ENCODE data around the gene SLC17A7. TPM values are rescaled to one million over a fixed set of nuclear protein-coding genes. Genes with fewer than 3 reads are reported as not detected.

The SLC17A7 gene
- total and polyA plus RNA-seq, 2 of the 13 experiments (the other 11 are each of a cell fraction or from before 2014, with no cell fraction given): 0.32 TPM; not detected in 1

DNA sequence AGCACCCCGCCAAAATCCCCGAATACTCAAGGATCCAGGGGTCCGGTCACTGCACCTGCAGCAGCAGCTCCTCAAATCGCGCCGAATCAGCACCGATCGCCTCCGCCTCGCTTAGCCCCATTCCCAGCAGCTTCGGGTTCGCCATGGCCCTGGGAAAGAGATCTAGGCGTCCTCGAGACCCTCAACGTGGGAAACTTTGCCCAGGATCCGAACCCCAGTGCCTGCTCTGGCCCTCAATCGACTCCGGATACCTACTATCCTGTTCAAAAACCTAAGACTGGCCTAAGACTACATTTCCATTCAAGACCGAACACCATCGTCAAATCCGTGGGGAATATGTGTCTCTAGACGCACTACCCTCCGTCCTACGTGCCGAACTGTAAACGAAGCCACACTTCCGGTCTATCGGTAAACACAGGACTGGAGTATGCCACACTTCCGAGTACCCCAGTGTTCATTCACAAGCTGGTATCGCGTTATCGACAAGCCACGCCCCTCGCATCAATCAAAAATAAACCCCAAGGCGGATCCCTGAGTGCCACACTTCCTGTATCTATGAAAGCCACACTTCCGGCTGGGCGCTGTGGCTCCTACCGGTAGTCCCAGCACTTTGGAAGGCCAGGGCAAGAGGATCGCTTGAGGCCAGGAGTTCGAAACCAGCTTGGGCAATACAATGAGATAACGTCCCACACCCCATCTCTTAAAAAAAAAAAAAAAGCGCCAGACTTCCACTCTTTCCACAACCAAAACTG, 10.3 kb upstream of the SLC17A7 start, which contains the start of gene PIH1D1 (continued):
- TF ChIP-seq, protein P1, sequence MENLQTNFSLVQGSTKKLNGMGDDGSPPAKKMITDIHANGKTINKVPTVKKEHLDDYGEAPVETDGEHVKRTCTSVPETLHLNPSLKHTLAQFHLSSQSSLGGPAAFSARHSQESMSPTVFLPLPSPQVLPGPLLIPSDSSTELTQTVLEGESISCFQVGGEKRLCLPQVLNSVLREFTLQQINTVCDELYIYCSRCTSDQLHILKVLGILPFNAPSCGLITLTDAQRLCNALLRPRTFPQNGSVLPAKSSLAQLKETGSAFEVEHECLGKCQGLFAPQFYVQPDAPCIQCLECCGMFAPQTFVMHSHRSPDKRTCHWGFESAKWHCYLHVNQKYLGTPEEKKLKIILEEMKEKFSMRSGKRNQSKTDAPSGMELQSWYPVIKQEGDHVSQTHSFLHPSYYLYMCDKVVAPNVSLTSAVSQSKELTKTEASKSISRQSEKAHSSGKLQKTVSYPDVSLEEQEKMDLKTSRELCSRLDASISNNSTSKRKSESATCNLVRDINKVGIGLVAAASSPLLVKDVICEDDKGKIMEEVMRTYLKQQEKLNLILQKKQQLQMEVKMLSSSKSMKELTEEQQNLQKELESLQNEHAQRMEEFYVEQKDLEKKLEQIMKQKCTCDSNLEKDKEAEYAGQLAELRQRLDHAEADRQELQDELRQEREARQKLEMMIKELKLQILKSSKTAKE (CRISPR knock-in tag; IDR thresholded peaks at IDR 0.05; ENCODE audit: borderline replicate concordance): no peak
- TF ChIP-seq ZNF431 (CRISPR knock-in tag; IDR thresholded peaks at IDR 0.05; ENCODE audit: borderline replicate concordance, low read depth) (no peak), ZNF451 (CRISPR knock-in tag; IDR thresholded peaks at IDR 0.05) (no peak), KLF13 (CRISPR knock-in tag; IDR thresholded peaks at IDR 0.05) (no peak), SIX1 (CRISPR knock-in tag; IDR thresholded peaks at IDR 0.05; ENCODE audit: borderline replicate concordance) (no peak), YY1 (IDR thresholded peaks at IDR 0.05; ENCODE audit: insufficient read depth, insufficient replicate concordance, low read depth, low read length) (no peak), ZSCAN9 (CRISPR knock-in tag; IDR thresholded peaks at IDR 0.05; ENCODE audit: borderline replicate concordance) (0 out of 2 replicates have a peak, but pooled peaks have one; percentile 20), CEBPG (CRISPR knock-in tag; IDR thresholded peaks at IDR 0.05) (no peak), ZKSCAN1 (IDR thresholded peaks at IDR 0.05; ENCODE audit: low read length) (no peak), NFKBIZ (CRISPR knock-in tag; IDR thresholded peaks at IDR 0.05) (0 out of 2 replicates have a peak, but pooled peaks have one; percentile 24), ZBTB21 (CRISPR knock-in tag; IDR thresholded peaks at IDR 0.05) (no peak), ZNF562 (CRISPR knock-in tag; IDR thresholded peaks at IDR 0.05; ENCODE audit: borderline replicate concordance) (no peak), HCFC1 (IDR thresholded peaks at IDR 0.05; ENCODE audit: low read depth, low read length) (peak; percentile 69), U2AF1 (optimal IDR thresholded peaks at IDR 0.05; ENCODE audit: low read depth, low read length) (no peak), ZNF7 (CRISPR knock-in tag; IDR thresholded peaks at IDR 0.05) (no peak), MED1 (CRISPR knock-in tag; IDR thresholded peaks at IDR 0.05) (no peak; the same call in 1 of the 2 replicates), ZNF660 (CRISPR knock-in tag; IDR thresholded peaks at IDR 0.05; ENCODE audit: borderline replicate concordance, low read depth) (no peak)
- TF ChIP-seq, protein P2, sequence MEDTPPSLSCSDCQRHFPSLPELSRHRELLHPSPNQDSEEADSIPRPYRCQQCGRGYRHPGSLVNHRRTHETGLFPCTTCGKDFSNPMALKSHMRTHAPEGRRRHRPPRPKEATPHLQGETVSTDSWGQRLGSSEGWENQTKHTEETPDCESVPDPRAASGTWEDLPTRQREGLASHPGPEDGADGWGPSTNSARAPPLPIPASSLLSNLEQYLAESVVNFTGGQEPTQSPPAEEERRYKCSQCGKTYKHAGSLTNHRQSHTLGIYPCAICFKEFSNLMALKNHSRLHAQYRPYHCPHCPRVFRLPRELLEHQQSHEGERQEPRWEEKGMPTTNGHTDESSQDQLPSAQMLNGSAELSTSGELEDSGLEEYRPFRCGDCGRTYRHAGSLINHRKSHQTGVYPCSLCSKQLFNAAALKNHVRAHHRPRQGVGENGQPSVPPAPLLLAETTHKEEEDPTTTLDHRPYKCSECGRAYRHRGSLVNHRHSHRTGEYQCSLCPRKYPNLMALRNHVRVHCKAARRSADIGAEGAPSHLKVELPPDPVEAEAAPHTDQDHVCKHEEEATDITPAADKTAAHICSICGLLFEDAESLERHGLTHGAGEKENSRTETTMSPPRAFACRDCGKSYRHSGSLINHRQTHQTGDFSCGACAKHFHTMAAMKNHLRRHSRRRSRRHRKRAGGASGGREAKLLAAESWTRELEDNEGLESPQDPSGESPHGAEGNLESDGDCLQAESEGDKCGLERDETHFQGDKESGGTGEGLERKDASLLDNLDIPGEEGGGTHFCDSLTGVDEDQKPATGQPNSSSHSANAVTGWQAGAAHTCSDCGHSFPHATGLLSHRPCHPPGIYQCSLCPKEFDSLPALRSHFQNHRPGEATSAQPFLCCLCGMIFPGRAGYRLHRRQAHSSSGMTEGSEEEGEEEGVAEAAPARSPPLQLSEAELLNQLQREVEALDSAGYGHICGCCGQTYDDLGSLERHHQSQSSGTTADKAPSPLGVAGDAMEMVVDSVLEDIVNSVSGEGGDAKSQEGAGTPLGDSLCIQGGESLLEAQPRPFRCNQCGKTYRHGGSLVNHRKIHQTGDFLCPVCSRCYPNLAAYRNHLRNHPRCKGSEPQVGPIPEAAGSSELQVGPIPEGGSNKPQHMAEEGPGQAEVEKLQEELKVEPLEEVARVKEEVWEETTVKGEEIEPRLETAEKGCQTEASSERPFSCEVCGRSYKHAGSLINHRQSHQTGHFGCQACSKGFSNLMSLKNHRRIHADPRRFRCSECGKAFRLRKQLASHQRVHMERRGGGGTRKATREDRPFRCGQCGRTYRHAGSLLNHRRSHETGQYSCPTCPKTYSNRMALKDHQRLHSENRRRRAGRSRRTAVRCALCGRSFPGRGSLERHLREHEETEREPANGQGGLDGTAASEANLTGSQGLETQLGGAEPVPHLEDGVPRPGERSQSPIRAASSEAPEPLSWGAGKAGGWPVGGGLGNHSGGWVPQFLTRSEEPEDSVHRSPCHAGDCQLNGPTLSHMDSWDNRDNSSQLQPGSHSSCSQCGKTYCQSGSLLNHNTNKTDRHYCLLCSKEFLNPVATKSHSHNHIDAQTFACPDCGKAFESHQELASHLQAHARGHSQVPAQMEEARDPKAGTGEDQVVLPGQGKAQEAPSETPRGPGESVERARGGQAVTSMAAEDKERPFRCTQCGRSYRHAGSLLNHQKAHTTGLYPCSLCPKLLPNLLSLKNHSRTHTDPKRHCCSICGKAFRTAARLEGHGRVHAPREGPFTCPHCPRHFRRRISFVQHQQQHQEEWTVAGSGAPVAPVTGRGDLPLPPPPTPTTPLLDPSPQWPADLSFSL (CRISPR knock-in tag; IDR thresholded peaks at IDR 0.05): no peak
- TF ChIP-seq, protein P3, sequence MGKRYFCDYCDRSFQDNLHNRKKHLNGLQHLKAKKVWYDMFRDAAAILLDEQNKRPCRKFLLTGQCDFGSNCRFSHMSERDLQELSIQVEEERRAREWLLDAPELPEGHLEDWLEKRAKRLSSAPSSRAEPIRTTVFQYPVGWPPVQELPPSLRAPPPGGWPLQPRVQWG (CRISPR knock-in tag; IDR thresholded peaks at IDR 0.05; ENCODE audit: borderline replicate concordance, low read depth): no peak
- TF ChIP-seq, protein P4, sequence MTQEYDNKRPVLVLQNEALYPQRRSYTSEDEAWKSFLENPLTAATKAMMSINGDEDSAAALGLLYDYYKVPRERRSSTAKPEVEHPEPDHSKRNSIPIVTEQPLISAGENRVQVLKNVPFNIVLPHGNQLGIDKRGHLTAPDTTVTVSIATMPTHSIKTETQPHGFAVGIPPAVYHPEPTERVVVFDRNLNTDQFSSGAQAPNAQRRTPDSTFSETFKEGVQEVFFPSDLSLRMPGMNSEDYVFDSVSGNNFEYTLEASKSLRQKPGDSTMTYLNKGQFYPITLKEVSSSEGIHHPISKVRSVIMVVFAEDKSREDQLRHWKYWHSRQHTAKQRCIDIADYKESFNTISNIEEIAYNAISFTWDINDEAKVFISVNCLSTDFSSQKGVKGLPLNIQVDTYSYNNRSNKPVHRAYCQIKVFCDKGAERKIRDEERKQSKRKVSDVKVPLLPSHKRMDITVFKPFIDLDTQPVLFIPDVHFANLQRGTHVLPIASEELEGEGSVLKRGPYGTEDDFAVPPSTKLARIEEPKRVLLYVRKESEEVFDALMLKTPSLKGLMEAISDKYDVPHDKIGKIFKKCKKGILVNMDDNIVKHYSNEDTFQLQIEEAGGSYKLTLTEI (CRISPR knock-in tag; conservative IDR thresholded peaks at IDR 0.05): no peak
